Astrocyte (in vitro differentiated cells and primary cell): ENCODE measurements around the gene MAEA. TPM values are rescaled to one million over a fixed set of nuclear protein-coding genes. Genes with fewer than 3 reads are reported as not detected.

Experiments
- DNase-seq: peaks from one replicate; pipeline ENCODE4 v3.0.0-alpha.2; 2010; ENCODE audit warnings: low read depth
- FAIRE-seq: peaks from 2 replicates; lab custom pipeline; 2011; peaks lifted over from hg19 to GRCh38; lab: Jason Lieb, UNC
- H2AFZ ChIP-seq: 2 replicates; pipeline ENCODE4 v1.6.0; 2012; ENCODE audit warnings: low read depth, low read length, inconsistent platforms
- H3K27ac ChIP-seq: 2 replicates; pipeline ENCODE4 v1.5.1; 2011; ENCODE audit warnings: low read depth, low read length, inconsistent platforms
- H3K27me3 ChIP-seq: 2 replicates; pipeline ENCODE4 v1.6.0; 2011; ENCODE audit warnings: low read length, inconsistent platforms; ENCODE audit not compliant: insufficient read depth
- H3K36me3 ChIP-seq: 2 replicates; pipeline ENCODE4 v1.5.1; 2011; ENCODE audit warnings: low read length, inconsistent platforms; ENCODE audit not compliant: insufficient read depth
- H3K4me1 ChIP-seq: 2 replicates; pipeline ENCODE4 v1.5.1; 2011; ENCODE audit warnings: low read length, inconsistent platforms; ENCODE audit not compliant: insufficient read depth
- H3K4me2 ChIP-seq: 2 replicates; pipeline ENCODE4 v1.6.0; 2012; ENCODE audit warnings: low read length, inconsistent platforms
- H3K4me3 ChIP-seq: 2 replicates; pipeline ENCODE4 v1.5.1; 2011; ENCODE audit warnings: low read depth, mild to moderate bottlenecking, low read length, inconsistent platforms; ENCODE audit not compliant: insufficient read depth
- H3K79me2 ChIP-seq: 2 replicates; pipeline ENCODE4 v1.6.0; 2012; ENCODE audit warnings: mild to moderate bottlenecking, low read length, inconsistent platforms; ENCODE audit not compliant: insufficient read depth
- H3K9ac ChIP-seq: 2 replicates; pipeline ENCODE4 v1.6.0; 2012; ENCODE audit warnings: mild to moderate bottlenecking, low read length, inconsistent platforms
- H3K9me3 ChIP-seq: 2 replicates; pipeline ENCODE4 v1.5.1; 2012; ENCODE audit warnings: low read depth, mild to moderate bottlenecking, low read length, inconsistent platforms; ENCODE audit not compliant: insufficient read depth
- H4K20me1 ChIP-seq: 2 replicates; pipeline ENCODE4 v1.6.0; 2012; ENCODE audit warnings: low read length, inconsistent platforms; ENCODE audit not compliant: insufficient read depth
- H3K27ac Mint-ChIP-seq: one replicate; pipeline ENCODE4 v1.8.0; 2021; ENCODE audit warnings: mild to moderate bottlenecking, mixed read lengths; ENCODE audit not compliant: unreplicated experiment
- H3K27me3 Mint-ChIP-seq: one replicate; pipeline ENCODE4 v1.8.0; 2021; ENCODE audit warnings: low read depth, mixed read lengths; ENCODE audit not compliant: unreplicated experiment
- H3K36me3 Mint-ChIP-seq: one replicate; pipeline ENCODE4 v1.8.0; 2021; ENCODE audit warnings: low read depth, mixed read lengths; ENCODE audit not compliant: unreplicated experiment
- H3K4me1 Mint-ChIP-seq: one replicate; pipeline ENCODE4 v1.8.0; 2021; ENCODE audit warnings: low read depth, mixed read lengths; ENCODE audit not compliant: unreplicated experiment
- H3K4me3 Mint-ChIP-seq: one replicate; pipeline ENCODE4 v1.8.0; 2021; ENCODE audit warnings: mild to moderate bottlenecking, moderate library complexity, mixed read lengths; ENCODE audit not compliant: unreplicated experiment
- H3K9me3 Mint-ChIP-seq: one replicate; pipeline ENCODE4 v1.8.0; 2021; ENCODE audit warnings: mild to moderate bottlenecking, mixed read lengths; ENCODE audit not compliant: unreplicated experiment
- EZH2 ChIP-seq: IDR thresholded peaks from 2 replicates; pipeline ENCODE4 v1.6.1; 2012; ENCODE audit warnings: mild to moderate bottlenecking, low read length, inconsistent platforms; ENCODE audit not compliant: insufficient read depth
- total RNA-seq: library from RNA; stranded (reverse); gene quantifications from 2 replicates; pipeline ENCODE4 v1.2.1, GENCODE V29; 2021
- TF ChIP-seq, protein P1 (sequence below): IDR thresholded peaks from 2 replicates; pipeline ENCODE4 v1.5.1; 2011; ENCODE audit warnings: low read depth, mild to moderate bottlenecking, inconsistent platforms, low read length, moderate library complexity; ENCODE audit not compliant: insufficient read depth

The MAEA gene
- total RNA-seq, 1 donor from 2014 or later, result 79.3 TPM

- Mint-ChIP-seq H3K27ac (no peak overlapping the region), H3K27me3 (no peaks in the 10 kb centered on the region), H3K4me1 (no peaks in the 10 kb centered on the region), H3K36me3 (peaks cover 14% of the 10 kb centered on the region), H3K4me3 (peak overlapping the region; percentile 54), H3K9me3 (no peaks in the 10 kb centered on the region)
- peaks cover 6% of the 10 kb centered on the region for H3K36me3 ChIP-seq
- TF ChIP-seq EZH2, result no peak
- TF ChIP-seq, protein P1, sequence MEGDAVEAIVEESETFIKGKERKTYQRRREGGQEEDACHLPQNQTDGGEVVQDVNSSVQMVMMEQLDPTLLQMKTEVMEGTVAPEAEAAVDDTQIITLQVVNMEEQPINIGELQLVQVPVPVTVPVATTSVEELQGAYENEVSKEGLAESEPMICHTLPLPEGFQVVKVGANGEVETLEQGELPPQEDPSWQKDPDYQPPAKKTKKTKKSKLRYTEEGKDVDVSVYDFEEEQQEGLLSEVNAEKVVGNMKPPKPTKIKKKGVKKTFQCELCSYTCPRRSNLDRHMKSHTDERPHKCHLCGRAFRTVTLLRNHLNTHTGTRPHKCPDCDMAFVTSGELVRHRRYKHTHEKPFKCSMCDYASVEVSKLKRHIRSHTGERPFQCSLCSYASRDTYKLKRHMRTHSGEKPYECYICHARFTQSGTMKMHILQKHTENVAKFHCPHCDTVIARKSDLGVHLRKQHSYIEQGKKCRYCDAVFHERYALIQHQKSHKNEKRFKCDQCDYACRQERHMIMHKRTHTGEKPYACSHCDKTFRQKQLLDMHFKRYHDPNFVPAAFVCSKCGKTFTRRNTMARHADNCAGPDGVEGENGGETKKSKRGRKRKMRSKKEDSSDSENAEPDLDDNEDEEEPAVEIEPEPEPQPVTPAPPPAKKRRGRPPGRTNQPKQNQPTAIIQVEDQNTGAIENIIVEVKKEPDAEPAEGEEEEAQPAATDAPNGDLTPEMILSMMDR, result peak; percentile 11
- peaks cover 4% of the 10 kb centered on the region for H3K9me3 ChIP-seq
- DNase-seq (no peak), FAIRE-seq (no peak)
- H3K4me2 ChIP-seq, result no peak overlapping the region
- peaks cover 22% of the 10 kb centered on the region for H4K20me1 ChIP-seq
- no peak overlapping the region for H3K27ac ChIP-seq
- H2AFZ ChIP-seq, result no peak overlapping the region
- no peaks in the 10 kb centered on the region for H3K27me3 ChIP-seq
- H3K4me1 ChIP-seq, result peaks cover 7% of the 10 kb centered on the region
- H3K4me3 ChIP-seq, result no peak overlapping the region
- H3K9ac ChIP-seq, result no peak overlapping the region
- H3K79me2 ChIP-seq, result peaks cover 14% of the 10 kb centered on the region
Observed at GRCh38 chr4:1318488-1319213, 29.0 kb downstream of the MAEA start.

DNA sequence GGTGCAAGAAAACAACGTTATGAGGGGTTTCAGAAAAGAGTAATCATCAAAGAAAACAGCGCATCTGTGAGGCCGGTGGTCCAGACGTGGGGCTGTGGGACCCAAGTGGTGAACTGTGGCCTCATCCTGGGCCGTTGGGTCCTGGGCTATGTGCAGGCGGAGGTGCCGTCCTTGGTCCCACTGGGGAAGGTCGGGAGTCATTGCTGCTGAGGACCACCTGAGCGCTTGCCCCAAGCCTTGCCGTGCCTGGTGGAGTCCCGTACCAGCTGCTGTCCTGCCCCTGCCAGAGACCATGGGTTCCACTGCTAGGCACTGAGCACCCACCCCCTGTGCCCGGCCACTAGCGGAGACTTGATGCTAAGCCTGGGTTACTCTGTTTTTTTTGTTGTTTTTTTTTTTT, 31.8 kb downstream of the MAEA start:
- DNase-seq (no peak), FAIRE-seq (no peak)
- Histone ChIP-seq H3K4me3 (no peak overlapping the region), H3K4me2 (no peak overlapping the region), H3K36me3 (no peaks in the 10 kb centered on the region), H2AFZ (no peak overlapping the region), H3K9me3 (peaks cover 12% of the 10 kb centered on the region), H3K27me3 (no peaks in the 10 kb centered on the region), H3K27ac (no peak overlapping the region), H3K9ac (no peak overlapping the region), H3K79me2 (peaks cover 16% of the 10 kb centered on the region), H4K20me1 (peaks cover 42% of the 10 kb centered on the region), H3K4me1 (peaks cover 17% of the 10 kb centered on the region)
- TF ChIP-seq EZH2, result no peak
- TF ChIP-seq, protein P1, result no peak
- no peaks in the 10 kb centered on the region for H3K4me1 Mint-ChIP-seq
- no peaks in the 10 kb centered on the region for H3K9me3 Mint-ChIP-seq
- H3K27ac Mint-ChIP-seq, result no peak overlapping the region
- H3K36me3 Mint-ChIP-seq, result peaks cover 14% of the 10 kb centered on the region
- H3K27me3 Mint-ChIP-seq, result no peaks in the 10 kb centered on the region
- no peak overlapping the region for H3K4me3 Mint-ChIP-seq
